Left hindlimb (tissue), 1 donor: ENCODE data around the gene LIN37.
"Not testable (repeated sequence)": the region's sequence is repeated elsewhere in the genome, so short reads cannot be mapped to it uniquely, and the experiment has no call there.

ENCODE experiments used
- DNase-seq: peaks from one replicate; pipeline ENCODE4 v3.0.0-alpha.2; 2018

Gene LIN37

DNA sequence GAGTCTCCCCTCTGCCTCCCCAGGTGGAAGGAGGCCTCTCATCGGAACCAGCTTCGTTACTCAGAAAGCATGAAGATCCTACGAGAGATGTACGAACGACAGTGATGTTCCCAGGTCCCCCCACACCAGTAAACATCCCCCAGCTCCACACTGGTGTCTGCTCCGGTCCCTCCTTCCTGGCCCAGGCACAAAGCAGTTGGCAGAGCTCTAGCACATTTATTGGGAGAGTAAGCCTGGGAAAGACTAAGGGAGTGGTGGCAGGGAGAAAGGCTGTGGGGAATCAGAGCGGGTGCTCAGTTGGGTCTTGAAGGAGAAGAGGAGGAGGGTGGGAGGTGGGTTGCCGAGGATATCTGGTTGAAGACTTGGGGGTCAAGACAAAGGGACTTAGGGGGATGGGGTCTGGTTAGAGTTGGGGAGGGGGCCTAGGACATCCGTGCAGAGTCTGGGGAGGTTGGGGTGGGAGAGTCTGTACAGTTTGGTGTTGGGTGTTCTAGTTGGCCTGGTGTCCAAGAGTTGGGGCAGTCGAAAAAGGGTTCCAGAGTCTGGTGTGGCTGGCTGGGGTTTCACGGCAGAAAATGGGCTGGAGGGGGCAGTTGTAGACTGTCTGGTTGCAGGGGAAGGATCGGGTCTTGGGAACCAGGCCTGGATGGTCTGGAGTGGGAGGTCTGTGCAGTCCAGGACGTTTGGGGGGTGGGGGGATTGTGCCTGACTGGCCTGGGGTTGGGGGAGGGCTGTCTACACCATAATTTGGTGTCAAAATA lies 6.2 kb downstream of the LIN37 start:
- no peak for DNase-seq

DNA sequence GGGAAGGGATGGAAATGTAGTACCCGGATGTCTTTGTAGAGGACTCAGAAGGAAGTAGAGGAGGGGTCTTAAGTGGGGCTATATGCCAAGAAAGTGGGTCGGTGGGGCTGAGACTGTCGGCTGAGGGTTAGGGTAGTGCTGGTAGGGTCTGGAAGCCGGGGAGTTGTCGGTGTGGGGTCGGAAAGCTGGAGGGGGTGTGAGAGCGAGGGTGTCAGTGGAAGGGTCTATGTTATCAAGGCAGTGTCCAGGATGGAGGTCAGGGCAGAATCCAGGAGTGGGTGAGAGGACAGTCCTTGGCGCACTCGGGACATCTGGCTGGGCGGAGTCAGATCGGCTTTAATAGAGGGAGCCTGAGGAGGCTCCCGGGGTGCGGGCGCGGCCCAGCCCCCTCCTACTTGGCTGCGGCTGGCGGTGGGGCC lies 6.8 kb downstream of the LIN37 start:
- DNase-seq: no peak

DNA sequence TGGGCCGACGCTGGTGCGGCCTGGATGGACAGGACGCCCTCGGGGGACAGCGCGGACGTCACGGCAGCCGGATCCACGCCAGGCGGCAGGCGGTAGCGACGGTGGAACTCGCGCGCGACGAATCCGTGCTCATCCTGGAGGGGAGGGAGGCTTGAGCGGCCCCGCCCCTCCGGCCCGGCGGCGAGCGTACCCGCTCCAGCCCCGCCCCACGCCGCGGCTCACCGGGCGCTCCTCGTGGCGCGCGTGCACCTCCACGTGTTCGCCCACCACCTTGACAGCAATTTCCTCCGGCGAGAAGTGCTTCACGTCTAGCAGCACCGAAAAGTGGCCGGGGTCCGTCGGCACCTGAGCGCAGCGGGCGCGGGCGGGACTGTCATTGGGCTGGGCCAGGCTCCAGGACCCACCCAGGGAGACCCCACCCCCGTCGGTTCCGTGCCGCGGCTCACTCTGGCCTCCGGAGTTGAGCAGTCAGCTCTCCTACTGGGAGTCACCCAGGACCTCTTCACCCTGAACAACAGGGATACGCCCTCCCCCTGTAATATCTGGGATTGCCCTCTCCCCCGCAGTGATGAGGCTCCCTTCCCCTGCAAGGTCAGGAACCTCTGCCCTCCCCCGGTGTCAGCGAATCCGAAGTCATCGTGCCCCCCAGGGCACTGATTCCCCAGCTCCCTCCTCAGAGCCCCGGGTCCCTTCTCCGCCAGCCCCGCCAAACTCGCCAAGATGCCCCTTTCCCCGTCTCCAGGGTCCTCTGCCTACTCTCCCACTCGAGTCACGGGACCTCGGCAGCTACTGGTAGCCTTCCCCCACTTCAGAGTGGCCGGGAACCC lies 7.4 kb downstream of the LIN37 start:
- DNase-seq: peak; percentile 89

DNA sequence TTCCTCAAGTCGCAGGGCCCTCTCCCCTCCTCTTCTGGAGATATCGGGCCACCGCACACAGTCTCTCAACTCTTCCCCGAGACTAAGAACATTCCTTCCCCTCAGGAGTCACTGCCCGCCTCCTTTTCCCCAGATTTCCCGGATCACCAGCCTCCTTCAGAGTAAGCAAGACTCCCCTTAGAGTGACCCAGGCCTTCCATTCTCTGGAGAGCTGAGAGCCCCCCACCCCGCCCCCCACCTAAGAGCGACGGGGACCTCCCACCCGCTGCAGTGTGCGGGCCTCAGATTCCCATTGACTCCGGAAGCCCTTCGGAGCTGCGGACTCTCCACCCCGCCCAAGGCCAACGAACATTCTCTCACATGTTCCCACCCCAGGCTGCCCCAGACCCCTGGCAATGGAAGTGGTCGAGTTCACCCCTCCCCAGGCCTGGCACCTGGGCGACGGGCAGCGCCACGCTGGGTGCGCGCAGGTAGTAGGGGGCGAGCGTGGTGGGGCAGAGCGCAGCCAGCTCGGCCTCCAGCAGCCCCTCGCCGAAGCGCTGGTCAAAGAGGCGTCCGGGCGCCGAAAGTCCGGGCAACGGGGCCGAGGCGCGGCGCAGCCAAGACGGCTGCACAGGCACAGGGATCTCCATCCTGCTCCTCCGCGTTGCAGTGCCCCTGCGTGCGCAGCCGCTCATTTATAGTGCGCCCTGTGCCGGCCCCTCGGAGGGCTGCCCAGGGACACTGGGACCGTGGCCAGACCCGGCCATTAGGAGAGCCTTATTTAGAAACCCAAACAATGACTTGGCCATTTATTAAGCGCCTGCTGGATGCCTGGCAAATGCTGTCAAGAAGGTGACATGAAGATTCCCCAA lies 8.2 kb downstream of the LIN37 start, which contains the start of gene HSPB6:
TSS of gene HSPB6 (minus strand) at position 653 of the 854 bp plus-strand sequence. CDS start at position 632, 21 bp downstream.
- peak; percentile 84 for DNase-seq

DNA sequence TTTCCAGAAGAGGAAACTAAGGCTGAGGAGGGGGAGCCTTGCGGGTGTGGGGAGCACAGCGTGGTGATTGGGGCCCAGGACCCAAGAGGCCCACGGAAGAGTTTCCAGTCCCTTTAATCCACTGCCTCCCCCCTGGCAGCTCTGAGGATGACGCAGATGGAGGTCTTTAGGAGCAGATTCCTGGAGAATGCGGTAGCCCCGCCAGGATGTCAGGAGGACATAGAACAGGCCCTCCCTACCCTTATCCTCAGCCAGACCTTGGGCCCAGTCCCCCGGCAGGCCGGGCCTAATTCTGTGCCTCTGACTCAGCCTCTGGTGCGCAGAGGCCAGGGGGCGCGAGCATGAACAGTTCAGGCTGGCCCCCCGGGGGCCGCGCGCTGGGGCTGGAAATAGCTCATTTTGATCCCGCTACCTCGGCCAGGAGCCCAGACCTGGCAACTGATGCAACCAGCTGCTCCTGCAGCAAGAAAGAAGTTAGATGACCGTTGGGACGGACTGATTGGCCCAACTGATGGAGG lies 8.9 kb downstream of the LIN37 start:
- DNase-seq: peak; percentile 96

DNA sequence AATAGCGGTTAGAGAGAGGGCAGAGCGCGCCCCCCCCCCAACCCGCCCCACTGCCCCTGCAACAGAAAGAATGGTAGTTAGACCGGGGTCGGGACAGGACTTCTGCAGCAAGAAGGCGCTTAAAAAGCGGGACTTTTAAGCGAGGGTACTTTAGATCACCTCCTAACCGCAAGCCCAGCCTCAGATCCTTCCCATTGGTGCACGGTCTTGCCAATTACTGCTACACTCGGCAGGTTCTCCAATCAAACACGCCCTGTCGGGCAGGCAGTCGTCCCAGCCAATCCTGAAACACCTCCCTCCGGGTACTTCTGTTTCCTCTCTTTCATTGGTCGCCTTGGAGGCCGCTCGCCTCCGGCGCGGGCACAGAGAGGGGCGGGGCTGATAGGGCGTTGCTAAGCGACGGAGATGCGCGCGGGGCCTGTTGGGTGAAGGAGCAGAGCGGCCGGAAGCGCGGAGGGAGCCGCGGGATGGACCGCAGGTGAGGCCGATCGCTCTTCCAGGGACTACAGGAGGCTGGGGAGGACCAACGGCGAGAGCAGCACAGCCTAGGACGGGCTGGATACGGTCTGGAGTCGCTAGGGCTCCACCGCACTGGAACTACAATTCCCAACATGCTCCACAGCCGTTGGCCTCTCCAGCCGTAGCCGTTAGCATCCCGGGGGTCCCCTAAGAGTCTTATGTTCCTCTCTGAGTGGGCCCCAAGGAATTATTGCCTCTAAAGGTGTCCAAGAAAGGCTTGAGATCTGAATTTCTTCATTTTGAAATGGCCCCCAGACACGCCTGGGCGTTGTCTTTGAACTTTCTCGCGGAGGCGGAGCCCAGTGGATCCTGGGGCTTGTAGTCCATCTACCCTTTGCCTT lies 9.6 kb downstream of the LIN37 start, which contains the start of gene PROSER3:
TSS of gene PROSER3 (plus strand) at position 428 of the 860 bp plus-strand sequence. CDS start at position 468, 40 bp downstream.
- peak; percentile 99 for DNase-seq

DNA sequence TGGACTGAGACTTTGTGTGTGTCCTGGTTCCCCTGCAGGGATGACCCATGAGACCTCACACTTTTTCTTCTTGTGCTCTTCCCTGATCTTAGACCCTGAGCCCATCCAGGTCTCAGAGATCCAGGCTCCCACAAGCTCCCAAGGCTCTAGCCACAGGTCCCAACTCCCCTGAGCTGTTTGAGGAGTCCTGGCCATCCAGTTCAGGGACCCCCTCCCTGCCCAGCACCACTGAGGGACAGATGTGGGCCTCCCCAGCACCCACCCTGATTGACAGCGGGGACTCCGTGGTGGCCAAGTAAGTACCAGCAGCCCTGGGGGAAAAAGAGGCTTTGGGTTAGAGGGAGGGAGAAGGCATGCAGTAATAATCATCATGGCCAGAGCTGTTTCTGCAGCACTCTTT lies 11.3 kb downstream of the LIN37 start:
- no peak for DNase-seq

DNA sequence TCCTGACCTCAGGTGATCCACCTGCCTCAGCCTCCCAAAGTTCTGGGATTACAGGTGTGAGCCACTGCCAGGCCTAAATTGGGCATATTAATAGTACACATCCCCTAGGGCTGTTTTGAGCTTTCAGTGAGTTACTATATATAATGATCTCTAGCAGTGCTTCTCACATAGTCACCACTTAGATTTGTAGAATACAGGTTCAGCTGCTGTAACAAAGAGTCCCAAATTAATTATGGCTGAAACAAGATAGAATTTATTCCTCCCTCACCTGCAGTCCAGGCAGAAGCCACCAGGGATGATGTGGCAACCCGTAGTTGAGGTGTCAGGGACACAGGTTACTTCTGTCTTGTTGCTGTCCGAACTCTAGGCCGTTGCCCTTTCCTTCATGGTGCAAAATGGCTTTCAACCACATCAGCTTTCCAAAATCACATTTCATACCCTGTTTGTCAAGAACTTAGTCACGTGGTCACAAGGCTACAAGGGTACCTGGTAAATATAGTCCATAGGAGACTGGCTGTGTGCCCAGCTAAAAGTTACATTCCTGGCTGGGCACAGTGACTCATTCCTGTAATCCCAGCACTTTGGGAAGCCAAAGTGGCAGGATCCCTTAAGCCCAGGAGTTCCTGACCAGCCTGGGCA lies 12.5 kb downstream of the LIN37 start:
- DNase-seq: no peak

DNA sequence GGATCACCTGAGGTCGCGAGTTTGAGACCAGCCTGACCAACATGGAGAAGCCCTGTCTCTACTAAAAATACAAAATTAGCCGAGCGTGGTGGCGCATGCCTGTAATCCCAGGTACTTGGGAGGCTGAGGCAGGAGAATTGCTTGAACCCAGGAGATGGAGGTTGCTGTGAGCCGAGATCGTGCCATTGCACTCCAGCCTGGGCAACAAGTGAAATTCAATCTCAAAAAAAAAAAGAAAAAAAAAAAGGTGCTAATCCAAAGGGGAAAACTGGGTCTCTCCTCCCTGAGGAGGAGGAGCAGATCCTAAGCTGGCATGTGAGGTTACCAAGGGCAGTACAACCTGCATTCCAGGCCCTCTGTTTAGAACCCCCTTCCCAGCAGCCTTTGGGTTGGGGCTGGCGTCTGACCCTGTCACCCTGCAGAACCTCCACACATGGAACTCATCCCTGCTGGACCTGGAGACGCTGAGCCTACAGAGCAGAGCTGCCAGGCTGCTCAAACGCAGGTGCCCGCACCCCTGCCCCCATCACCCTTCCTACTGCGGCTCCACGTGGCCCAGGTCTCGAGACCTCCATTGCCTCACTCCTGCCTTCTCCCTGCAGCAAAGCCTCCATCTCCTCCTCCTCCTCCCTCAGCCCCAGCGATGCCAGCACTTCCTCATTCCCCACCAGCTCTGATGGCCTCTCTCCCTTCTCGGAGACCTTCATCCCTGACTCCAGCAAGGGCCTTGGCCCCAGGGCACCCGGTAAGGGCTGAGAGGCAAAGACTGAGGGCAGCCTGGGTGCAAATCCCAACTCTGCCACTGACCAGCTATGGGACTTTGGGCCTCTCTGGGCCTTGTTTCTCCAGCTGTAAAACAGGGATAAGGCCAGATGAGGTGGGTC lies 16.3 kb downstream of the LIN37 start:
- no peak for DNase-seq

DNA sequence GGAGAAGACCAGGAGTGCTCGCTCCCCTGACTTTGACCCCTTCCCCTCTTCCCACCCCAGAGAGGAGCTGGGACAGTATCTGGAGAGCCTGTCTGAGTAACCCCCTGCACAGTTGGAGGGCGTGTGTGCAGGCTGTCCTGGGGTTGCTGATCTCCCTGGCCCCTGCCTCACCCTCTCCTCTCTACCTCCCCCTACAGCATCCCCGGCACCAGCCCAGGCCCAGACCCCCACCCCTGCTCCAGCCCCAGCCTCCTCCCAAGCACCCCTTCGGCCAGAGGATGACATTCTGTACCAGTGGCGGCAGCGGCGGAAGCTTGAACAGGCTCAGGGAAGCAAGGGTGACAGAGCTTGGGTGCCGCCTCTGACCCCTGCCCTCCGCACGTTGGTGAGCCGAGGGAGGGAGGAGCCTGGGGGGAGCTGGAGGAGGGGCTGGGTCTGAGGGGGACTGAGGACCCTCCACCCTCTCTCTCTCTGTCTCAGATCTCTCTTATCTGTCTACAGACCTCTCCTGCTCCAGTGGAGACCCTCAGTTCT lies 18.3 kb downstream of the LIN37 start:
- no peak for DNase-seq

DNA sequence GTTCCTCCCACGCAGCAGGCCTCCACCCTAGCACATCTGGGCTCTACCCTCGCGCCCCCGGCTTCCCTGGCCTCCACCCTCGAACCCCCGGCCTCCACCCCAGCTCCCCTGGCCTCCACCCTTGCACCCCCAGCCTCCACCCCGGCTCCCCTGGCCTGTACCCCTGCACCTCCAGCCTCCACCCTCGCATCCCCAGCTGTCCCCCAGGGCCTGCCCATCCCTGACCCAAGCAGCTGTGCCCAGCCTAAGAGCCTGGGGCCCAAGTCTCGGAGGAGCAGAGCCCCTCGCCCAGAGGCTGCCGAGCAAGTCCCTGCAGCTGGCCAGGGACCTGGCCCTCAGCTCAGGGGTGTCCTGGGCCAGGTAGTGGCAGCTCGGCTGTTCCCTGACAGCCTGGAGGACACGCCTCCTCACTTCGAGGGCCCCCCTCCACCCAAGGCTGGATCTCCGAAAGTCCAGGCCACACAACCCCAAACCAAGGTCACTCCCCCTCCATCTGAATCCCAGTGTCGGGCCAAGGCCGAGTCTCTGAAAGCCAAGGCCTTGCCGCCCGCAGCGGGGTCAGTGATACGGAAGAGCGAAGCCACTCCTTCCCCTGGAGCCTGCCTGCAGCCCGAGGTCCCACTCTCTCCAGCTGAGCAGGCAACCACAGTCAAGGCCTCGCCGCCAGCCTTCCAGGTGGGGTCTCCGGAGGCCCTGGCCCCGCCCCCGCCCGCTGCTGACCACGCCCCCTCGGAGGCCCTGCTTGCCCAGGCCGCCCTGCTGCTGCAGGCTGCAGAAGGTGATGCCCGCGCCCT lies 19.1 kb downstream of the LIN37 start:
- DNase-seq: no peak

DNA sequence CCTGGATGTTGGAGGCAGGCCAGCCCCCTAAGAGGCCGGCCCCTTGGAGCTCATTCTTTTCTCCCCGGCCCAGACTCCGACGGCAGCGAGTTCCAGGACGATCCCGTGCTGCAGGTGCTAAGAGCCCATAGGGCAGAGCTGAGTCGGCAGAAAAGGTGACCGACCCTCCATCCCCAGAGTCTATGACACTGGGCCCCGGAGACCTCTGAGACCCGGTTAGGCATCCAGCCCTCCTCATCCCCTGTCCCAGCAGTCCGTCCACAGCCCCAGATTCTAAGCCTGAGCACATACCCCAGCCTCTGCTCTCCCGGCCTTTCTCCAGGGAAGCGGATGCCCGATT lies 19.7 kb downstream of the LIN37 start:
- no peak for DNase-seq

DNA sequence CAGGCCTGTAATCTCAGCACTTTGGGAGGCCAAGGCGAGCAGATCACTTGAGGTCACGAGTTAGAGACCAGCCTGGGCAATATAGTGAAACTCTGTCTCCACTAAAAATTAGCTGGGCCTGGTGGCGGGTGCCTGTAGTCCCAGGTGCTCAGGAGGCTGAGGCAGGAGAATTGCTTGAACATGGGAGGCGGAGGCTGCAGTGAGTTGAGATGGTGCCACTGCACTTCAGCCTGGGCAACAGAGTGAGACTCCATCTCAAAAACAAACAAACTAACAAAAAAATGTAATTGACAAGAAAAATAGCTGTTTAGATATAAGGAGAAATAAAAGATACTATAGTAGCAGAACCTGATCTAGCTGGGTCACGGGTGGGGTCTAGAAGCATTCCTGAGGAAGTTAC lies 24.0 kb downstream of the LIN37 start:
- not testable (repeated sequence) for DNase-seq

DNA sequence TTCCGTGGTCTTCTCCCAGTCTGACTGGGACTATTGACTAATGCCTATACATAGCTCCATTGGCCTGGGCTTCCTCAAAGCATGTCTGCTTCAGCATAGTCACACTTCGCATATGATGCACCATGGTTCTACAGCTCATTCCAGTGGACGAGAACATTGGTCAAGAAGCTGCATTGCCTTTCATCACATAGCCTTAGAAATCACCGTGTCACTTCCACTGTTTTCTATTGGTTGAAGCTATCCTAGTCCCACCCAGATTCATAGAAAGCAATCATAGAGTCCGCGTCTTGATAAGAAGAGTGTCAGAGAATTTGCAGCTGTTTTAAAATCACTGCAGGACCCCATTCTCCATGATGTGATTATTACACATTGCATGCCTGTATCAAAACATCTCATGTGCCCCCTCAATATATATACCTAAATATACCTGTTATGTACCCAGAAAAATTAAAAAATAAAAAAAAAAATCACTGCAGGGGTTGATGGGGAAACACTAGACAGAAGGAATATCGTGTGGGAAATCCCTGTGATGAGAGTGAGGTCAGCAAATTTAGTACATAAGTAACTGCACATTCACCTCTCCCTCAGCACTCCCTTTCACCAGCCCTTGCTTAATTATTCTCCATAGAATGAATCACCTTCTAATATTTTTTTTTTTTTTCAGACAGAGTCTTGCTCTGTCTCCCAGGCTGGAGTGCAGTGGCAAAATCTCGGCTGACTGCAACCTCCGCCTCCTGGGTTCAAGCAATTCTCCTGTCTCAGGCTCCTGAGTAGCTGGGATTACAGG lies 24.8 kb downstream of the LIN37 start:
- no peak for DNase-seq

DNA sequence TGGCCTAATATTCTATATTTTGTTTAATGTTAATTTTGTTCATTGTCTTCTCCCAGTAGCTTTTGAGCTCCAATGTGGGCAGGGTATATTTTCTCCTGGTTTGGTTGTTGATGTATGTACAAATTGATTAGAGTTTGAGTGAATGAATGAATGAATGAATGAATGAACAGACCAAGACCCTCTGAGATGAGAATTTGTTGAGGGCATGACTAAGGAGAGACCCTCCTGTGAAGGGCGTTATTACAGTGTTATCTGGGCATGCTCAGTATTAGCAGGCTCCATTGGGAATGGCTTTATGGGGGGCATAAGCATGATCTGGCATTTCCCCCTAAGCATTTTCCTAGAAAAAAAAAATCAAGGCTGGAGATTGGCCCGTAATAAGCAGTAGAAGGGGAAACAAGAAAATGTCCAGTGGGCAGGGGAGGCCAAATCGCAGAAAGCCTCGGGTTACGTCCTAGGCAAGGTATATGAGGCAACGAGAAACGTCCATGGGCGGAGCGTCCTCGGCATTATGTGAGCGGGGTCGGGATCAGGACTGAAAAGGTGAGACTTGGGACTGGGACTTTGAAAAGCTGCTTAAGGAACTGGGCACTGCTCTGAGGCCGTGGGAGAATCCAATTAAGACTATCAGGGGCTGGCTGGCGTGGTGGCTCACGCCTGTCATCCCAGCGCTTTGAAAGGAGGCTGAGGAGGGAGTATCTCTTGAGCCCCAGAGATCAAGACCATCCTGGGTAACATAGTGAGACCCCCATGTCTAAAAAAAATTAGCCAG lies 26.1 kb downstream of the LIN37 start:
- peak; percentile 31 for DNase-seq

DNA sequence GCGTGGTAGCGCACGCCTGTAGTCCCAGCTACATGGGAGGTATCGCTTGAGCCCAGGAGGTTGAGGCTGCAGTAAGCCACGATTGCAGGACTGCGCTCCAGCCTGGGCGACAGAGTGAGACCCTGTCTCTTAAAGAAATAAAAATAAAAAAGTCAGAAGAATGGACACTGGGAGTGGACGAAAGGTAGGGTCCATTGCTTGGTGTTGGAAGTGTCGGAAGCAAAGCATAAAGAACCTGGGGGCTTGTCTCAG lies 26.6 kb downstream of the LIN37 start:
- DNase-seq: no peak

DNA sequence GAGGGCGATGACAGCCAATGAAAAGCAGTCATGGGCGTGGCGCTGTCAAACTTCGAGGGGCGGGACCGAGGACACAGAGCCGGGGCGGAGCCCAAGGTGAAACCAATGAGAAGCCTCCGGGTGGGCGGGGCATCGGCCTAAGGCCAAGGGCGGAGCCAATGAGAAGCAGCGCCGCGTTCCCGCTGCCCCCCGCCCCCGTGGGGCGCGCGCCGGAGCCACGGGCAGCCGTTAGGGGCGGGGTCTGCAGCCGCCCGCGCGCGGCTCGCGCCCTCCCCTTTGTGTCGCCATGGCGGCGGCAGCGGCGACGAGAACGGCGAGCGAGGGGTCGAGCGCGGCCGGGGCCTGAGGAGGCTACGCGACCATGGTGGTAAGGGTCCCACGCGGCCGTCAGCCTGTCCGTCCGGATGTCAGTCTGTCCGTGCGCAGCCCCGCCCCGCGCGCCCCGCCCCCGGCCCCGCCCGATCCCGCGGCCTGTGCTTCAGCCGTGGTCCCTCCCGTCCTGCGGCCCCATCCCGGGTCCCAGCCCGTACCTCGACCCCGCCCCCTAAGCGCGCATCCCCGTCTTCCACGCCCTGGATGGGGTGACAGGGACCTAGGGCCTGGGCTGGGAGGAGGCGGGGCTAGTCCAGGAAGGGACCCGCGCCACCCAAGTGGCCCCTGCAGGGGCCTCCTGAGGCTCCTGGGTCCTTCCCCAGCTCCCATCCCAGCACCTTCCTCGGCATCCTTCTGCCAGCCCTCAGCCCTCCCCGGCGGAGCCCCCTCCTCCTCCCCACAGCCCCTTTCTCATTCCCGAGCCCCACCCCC lies 27.1 kb downstream of the LIN37 start, which contains the start of gene ARHGAP33:
TSS of gene ARHGAP33 (plus strand) at position 267 of the 804 bp plus-strand sequence. CDS start at position 362, 95 bp downstream.
- DNase-seq: peak; percentile 98
